K562 (cell line): ENCODE measurements around the gene ZEB2.
A peak's percentile ranks its signal among the peaks of the same experiment; 100 is the strongest.

Experiments used
- FUS ChIP-seq: fragments of 200-400 bp; formaldehyde crosslinking; optimal IDR thresholded peaks from 2 replicates; pipeline ENCODE3; 2017; ENCODE audit warnings: low read depth, low read length
- MYC ChIP-seq, 2 experiments: fragments of 250-450 bp in 1 of 2; sonication (Bioruptor Pico) in 1 of 2; IDR thresholded peaks; 2 replicates each; pipeline versions ENCODE4 v1.5.1 to v1.6.1; 2012 to 2021; ENCODE audit warnings: low read depth in 2 of 2, borderline replicate concordance in 1 of 2, improper control_type of control experiment in 1 of 2, low read length in 1 of 2, mild to moderate bottlenecking in 1 of 2, moderate library complexity in 1 of 2
- RNF2 ChIP-seq: sonication (generic); IDR thresholded peaks from 2 replicates; pipeline ENCODE4 v1.6.1; 2016
- TAF9B ChIP-seq: fragments of 450-650 bp; IDR thresholded peaks from 2 replicates; pipeline ENCODE4 v1.6.1; 2018; ENCODE audit warnings: mild to moderate bottlenecking; ENCODE audit not compliant: partially characterized antibody
- ZBTB8A ChIP-seq: fragments of 450-650 bp; IDR thresholded peaks from 2 replicates; pipeline ENCODE4 v1.6.1; 2018; ENCODE audit warnings: mild to moderate bottlenecking, moderate library complexity; ENCODE audit not compliant: partially characterized antibody
- ZNF12 ChIP-seq: sonication (generic); formaldehyde crosslinking; IDR thresholded peaks from 2 replicates; pipeline ENCODE4 v1.4.0; 2020; ENCODE audit warnings: mild to moderate bottlenecking, missing genetic modification reagents

GRCh38 chr2:144357623-144358373 lies 162.1 kb downstream of the ZEB2 start:
- TF ChIP-seq RNF2 (no peak), ZNF12 (no peak), MYC (IDR thresholded peaks at IDR 0.05; ENCODE audit: low read depth, low read length) (no peak), MYC (CRISPR knock-in tag; IDR thresholded peaks at IDR 0.05; ENCODE audit: borderline replicate concordance, low read depth) (no peak), ZBTB8A (no peak), TAF9B (peak; percentile 66), FUS (no peak)
